DMS 273 treated with DMSO at 0.1 percent for 48 hours (cell line): ENCODE results near the gene KRTAP5-8.
"Not testable (repeated sequence)": the region's sequence is repeated elsewhere in the genome, so short reads cannot be mapped to it uniquely, and the experiment has no call there.

ENCODE experiments used
- DNase-seq: peaks from one replicate; lab custom pipeline; 2025; lab: John Stamatoyannopoulos, UW

KRTAP5-8 gene

GRCh38 chr11:71543866-71544265 is 6.0 kb downstream of the KRTAP5-8 start:
- no peak for DNase-seq

DNA sequence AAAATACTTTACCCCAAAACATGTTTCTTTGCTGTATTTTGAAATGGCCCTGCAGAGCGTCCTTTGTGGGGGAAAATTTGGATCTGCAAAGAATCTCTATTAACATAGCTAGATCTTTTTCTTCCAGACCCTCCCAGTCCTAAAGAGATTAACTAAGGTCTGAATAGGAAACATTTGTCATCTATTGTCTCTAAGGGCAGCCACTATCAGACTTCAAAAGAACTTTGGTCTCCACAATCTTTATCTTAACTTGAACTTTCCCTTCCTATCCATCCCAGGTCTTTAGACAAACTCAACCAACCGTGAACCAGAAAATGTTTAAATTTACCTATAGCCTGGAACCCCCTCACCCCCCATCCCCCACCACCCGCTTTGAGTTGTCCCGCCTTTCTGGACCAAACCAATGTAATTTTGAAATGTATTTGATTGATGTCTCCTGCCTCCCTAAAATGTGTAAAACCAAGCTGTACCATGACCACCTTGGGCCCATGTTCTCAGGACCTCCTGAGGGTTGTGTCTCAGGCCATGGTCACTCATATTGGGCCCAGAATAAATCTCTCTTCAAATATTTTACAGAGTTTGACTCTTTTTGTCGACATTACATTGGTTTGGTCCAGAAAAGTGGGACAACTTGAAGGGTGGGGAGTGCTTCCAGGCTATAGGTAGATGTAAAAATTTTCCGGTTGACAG is 6.8 kb downstream of the KRTAP5-8 start:
- no peak for DNase-seq

- DNase-seq, result no peak
These were observed 7.7 kb downstream of the KRTAP5-8 start for GRCh38 chr11:71545405-71545966.

GRCh38 chr11:71548120-71548519 is 10.3 kb downstream of the KRTAP5-8 start, which contains the start of gene KRTAP5-9:
Gene KRTAP5-9 (plus strand): TSS chr11:71548420. CDS start chr11:71548658, 238 bp downstream.
- no peak for DNase-seq

DNA sequence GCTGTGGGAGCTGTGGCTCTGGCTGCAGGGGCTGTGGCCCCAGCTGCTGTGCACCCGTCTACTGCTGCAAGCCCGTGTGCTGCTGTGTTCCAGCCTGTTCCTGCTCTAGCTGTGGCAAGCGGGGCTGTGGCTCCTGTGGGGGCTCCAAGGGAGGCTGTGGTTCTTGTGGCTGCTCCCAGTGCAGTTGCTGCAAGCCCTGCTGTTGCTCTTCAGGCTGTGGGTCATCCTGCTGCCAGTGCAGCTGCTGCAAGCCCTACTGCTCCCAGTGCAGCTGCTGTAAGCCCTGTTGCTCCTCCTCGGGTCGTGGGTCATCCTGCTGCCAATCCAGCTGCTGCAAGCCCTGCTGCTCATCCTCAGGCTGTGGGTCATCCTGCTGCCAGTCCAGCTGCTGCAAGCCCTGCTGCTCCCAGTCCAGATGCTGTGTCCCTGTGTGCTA is 10.9 kb downstream of the KRTAP5-8 start:
- no peak for DNase-seq

DNA sequence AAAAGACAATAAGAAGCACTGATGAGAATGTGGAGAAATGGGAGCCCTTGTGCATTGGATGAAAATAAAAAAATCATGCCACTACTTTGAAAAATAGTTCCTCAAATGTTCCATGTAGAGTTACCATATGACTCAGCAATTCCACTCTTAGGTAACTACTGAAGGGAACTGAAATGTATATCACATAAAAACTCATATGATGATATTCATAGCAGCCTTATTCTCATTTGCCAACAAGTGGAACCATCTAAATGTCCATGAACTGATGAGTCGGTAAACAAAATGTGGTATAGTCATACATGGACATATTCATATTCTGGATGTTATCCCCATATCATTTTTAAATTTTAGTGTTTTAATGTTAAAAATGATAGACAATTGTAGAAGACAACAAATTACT is 13.9 kb downstream of the KRTAP5-8 start:
- DNase-seq, result no peak

- DNase-seq, result no peak
These were observed 17.2 kb downstream of the KRTAP5-8 start for GRCh38 chr11:71554996-71555395.

GRCh38 chr11:71555508-71555907 is 17.7 kb downstream of the KRTAP5-8 start:
- no peak for DNase-seq

DNA sequence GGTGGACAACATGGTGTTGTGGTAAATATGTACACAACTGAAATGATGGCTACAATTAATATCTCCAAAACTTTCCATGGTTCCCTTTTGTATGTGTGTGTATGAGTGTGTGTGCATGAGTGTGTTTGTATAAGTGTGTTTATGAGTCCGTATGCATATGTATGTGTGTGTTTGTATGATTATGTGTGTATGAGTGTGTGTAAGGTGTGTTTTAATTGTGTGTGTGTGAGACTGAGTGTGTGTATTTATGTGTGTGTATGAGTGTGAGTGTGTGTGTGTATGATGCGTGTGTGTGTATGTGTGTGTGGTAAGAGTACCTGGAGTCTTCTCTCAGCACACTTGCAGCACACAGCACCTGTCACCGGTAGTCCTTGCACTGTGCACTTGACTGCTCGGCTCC is 18.2 kb downstream of the KRTAP5-8 start:
- DNase-seq, result no peak

DNA sequence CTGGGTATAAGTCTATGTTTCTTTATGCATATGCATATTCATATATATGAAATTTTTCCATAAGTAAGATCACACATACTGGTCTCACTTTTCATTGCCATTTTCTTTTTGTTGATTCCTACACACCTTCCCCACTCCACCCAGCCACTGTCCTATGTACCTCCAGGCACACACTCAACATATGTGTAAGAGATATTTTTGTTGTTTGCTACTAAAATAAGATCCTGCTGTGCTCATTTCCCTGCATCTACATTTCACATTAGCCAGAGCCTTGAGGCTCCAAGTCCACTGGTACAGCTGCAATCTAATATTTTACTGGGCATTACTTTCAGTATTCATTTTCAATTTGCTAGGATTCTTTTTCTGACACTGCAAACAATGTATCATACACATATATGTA is 19.4 kb downstream of the KRTAP5-8 start:
- DNase-seq, result no peak

DNA sequence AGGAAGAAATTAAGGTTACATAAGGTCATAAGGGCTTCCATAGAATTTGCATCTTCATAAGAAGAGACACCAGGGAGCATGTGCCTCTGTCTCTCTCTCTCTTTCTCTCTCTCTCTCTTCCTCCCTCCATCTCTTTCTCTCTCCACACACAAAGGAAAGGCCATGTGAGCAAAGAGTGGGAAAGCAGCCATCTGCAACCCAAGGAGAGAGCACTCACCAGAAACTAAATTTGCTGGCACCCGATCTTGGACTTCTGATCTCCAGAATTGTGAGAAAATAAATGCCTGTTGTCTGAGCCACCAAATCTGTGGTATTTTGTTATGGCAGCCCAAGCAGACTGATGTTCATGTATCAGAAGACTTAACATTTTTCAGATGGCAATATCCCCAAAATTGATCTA is 21.2 kb downstream of the KRTAP5-8 start:
- no peak for DNase-seq

- no peak for DNase-seq
These were observed 24.3 kb downstream of the KRTAP5-8 start for GRCh38 chr11:71562120-71562519.

- no peak for DNase-seq
These were observed 25.6 kb downstream of the KRTAP5-8 start for GRCh38 chr11:71563406-71563805.

GRCh38 chr11:71564430-71564829 is 26.6 kb downstream of the KRTAP5-8 start:
- no peak for DNase-seq

- DNase-seq, result no peak
These were observed 27.4 kb downstream of the KRTAP5-8 start, which contains the start of gene KRTAP5-10 for GRCh38 chr11:71565263-71565662. Gene KRTAP5-10 (plus strand): TSS chr11:71565563. CDS start chr11:71565588, 25 bp downstream.

DNA sequence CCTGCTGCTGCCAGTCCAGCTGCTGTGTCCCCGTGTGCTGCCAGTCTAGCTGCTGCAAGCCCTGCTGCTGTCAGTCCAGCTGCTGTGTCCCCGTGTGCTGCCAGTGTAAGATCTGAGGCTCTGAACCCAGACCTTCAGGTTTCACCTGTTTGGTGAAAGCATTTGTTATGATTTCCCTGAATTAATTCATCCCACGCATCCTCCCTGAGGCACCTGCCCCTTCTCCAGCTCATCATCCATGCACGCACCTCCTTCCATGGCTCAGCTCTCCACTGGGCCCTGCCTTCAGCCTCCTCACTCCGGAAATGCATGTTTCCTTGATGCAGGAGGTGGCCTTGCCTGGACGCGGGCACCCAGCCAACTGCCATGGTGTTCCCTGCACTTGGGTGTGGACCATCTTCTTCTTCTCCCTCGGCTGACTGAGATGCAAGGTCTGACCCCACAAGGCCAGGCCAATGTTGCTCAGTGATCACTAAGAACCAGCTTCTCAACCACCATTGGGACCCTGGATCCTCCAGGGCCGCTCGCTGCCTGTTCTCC is 28.3 kb downstream of the KRTAP5-8 start:
- no peak for DNase-seq

DNA sequence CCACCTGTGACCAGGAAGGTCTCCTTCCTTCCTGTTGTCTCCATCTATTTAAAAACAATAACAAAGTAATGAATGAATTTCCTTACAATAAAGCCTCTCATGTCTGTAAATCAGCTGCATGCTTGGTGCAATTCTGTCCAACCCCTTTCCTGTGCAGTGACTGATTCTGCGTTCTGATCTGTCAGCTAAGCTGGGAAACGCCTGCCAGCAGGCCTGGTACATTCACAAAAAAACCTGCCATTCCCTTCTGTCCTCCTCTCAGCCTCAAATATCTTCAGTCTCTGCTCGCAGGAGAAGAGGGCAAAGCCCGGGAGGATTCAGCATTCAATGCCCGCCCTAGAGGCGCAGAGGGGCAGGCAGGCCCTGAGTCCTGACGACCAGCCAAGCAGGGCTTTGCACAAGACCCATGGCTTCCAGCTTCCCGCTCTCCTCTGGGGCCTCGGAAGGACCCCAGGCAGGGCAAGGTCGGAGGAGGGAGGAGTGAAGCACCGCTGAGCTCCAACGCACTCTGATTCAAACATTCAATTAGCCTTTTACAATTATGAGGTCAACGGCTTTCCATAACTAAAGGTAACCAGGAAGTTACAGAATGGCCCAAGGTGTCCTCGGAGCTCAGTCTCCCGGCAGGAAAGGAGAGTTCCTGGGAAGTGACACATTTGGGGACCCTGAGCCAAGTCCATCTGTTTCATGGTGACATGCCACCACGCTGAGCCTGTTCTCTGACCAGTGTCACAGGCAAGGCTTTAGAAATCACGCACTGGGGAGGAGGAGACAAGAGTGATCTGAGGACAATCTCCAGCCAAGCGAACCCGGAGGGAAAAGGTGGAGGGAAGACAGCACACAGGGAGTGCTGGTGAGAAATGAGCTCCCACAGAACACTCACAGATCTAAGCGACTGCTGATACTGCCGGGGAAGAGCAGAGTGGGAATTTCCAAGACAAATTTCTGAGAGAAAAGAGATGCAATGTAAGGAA is 29.1 kb downstream of the KRTAP5-8 start:
- DNase-seq, result not testable (repeated sequence)

DNA sequence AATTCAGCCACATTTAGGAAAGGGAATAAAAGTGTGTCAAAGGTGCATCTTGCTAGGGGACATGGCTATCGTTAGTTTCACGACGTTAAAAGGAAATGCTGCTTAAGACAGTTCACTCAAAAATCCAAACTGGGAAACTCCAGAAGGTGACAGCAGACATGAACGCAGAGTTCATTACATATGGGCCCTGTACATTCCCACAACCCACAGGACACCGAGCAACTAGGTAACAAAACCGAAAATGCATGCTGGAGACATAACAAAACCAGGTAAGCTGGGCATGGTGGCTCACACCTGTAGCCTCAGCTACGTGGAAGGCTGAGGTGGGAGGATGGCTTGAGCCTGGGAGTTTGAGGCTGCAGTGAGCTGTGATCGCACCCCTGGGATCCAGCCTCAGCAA is 29.8 kb downstream of the KRTAP5-8 start:
- DNase-seq, result not testable (repeated sequence)

DNA sequence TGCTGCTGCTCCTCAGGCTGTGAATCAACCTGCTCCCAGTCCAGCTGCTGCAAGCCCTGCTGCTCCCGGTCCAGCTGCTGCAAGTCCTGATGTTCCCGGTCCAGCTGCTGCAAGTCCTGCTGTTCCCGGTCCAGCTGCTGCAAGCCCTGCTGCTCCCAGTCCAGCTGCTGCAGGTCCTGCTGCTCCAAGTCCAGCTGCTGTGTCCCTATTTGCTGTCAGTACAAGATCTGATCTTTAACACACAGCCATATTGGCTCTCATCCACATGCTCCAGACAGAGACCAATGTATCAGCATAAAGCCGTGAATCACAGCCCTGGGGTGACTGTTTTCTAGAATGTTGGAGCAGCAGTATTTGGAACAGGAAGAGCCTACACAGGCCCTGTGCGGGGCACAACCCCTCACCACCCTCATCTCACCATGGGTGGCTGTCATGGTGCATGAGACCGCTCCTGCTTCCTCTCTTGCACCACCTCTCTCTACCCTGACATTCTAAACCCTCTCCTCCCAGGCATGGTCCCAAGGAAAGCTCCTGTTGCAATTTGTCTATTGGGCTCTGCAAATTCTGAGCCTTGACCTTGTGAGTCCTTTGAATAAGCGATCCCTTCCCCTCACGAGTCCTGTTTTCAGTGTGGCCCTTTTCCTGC is 31.0 kb downstream of the KRTAP5-8 start:
- DNase-seq, result no peak

- DNase-seq, result not testable (repeated sequence)
These were observed 33.5 kb downstream of the KRTAP5-8 start for GRCh38 chr11:71571101-71571850.

GRCh38 chr11:71572811-71573210 is 35.0 kb downstream of the KRTAP5-8 start:
- no peak for DNase-seq
